B cell (primary cell): Measurements from ENCODE around the gene PHF23. TPM values are rescaled to one million over a fixed set of nuclear protein-coding genes. Genes with fewer than 3 reads are reported as not detected.

Experiments
- ATAC-seq: fragments of 200-7000 bp; cut with Tn5 transposase; one replicate; pipeline ENCODE4 v1.10.0; 2021; ENCODE audit warnings: low read depth, mild to moderate bottlenecking, moderate number of reproducible peaks, moderate library complexity
- CTCF ChIA-PET: fragments of 350-600 bp; sonication (Branson Sonifier 250); formaldehyde crosslinking; loops from one replicate; lab custom pipeline; 2021; ENCODE audit warnings: antibody characterized with exemption, inconsistent platforms; lab: Charles Lee
- POLR2A ChIA-PET: fragments of 350-600 bp; sonication (Branson Sonifier 250); formaldehyde crosslinking; loops from one replicate; lab custom pipeline; 2021; ENCODE audit warnings: antibody characterized with exemption; lab: Charles Lee
- DNase-seq: peaks from one replicate; pipeline ENCODE4 v3.0.0; 2013
- H2AFZ ChIP-seq: 2 replicates; pipeline ENCODE4 v1.6.1; 2012; ENCODE audit warnings: mild to moderate bottlenecking, low read depth, low read length; ENCODE audit not compliant: insufficient read depth, poor library complexity, severe bottlenecking
- H3K27ac ChIP-seq, 2 donors: 1 replicate in 1 of 2; 2 replicates in 1 of 2; pipeline ENCODE4 v1.5.1; 2012 to 2013; ENCODE audit warnings: low read length in 2 of 2, mild to moderate bottlenecking in 2 of 2, moderate library complexity in 1 of 2
- H3K27me3 ChIP-seq, 4 experiments: fragments of 200-600 bp in 1 of 4; sonication (generic) in 1 of 4; replicated peaks in 1 of 4; 1 replicate in 2 of 4; 2 replicates in 2 of 4; pipeline versions ENCODE4 v1.6.1 to v1.7.0; 2013 to 2016; ENCODE audit warnings: low read length in 3 of 4, mild to moderate bottlenecking in 2 of 4, mixed read lengths in 1 of 4, moderate library complexity in 1 of 4; ENCODE audit not compliant: insufficient read depth in 4 of 4, control insufficient read depth in 3 of 4; ENCODE audit errors: control extremely low read depth in 1 of 4
- H3K36me3 ChIP-seq, 2 experiments: replicated peaks in 1 of 2; 1 replicate in 1 of 2; 2 replicates in 1 of 2; pipeline versions ENCODE4 v1.6.1 to v1.7.1; 2013; ENCODE audit warnings: low read length in 1 of 2; ENCODE audit not compliant: insufficient read depth in 2 of 2, control insufficient read depth in 1 of 2; ENCODE audit errors: control extremely low read depth in 1 of 2, extremely low read depth in 1 of 2
- H3K4me1 ChIP-seq, 2 donors: fragments of 200-600 bp in 1 of 2; sonication (generic) in 1 of 2; 1 replicate in 1 of 2; 2 replicates in 1 of 2; pipeline versions ENCODE4 v1.5.1 to v1.6.1; 2013 to 2017; ENCODE audit warnings: low read length in 2 of 2; ENCODE audit not compliant: control insufficient read depth in 2 of 2, insufficient read depth in 2 of 2
- H3K4me2 ChIP-seq: replicated peaks from 2 replicates; pipeline ENCODE3; 2012; ENCODE audit warnings: mild to moderate bottlenecking, low read depth, low read length; ENCODE audit not compliant: poor library complexity, severe bottlenecking
- H3K4me3 ChIP-seq, 5 experiments: fragments of 200-600 bp in 1 of 5; sonication (generic) in 1 of 5; 1 replicate in 3 of 5; 2 replicates in 2 of 5; pipeline versions ENCODE4 v1.5.1 to v1.7.0; 2011 to 2016; ENCODE audit warnings: low read length in 4 of 5, mild to moderate bottlenecking in 4 of 5, low read depth in 2 of 5, control low read depth in 1 of 5, moderate library complexity in 1 of 5; ENCODE audit not compliant: insufficient read depth in 1 of 5; ENCODE audit errors: control extremely low read depth in 1 of 5, extremely low read depth in 1 of 5
- H3K79me2 ChIP-seq: fragments of 200-600 bp; sonication (generic); one replicate; pipeline ENCODE4 v1.6.0; 2016; ENCODE audit warnings: low read length; ENCODE audit not compliant: control insufficient read depth, insufficient read depth
- H3K9ac ChIP-seq: fragments of 200-600 bp; sonication (generic); 2 replicates; pipeline ENCODE4 v1.6.1; 2017; ENCODE audit warnings: mild to moderate bottlenecking, low read length, moderate library complexity
- H3K9me3 ChIP-seq, 3 donors: one replicate each; pipeline versions ENCODE4 v1.6.1 to v1.7.1; 2013; ENCODE audit warnings: low read length in 2 of 3; ENCODE audit not compliant: control insufficient read depth in 2 of 3, insufficient read depth in 1 of 3; ENCODE audit errors: control extremely low read depth in 1 of 3
- H4K20me1 ChIP-seq: 2 replicates; pipeline ENCODE4 v1.6.0; 2012; ENCODE audit warnings: mild to moderate bottlenecking, low read length; ENCODE audit not compliant: insufficient read depth, control insufficient read depth, poor library complexity, severe bottlenecking
- H3K27ac Mint-ChIP-seq: one replicate; pipeline ENCODE4 v1.8.0; 2021; ENCODE audit warnings: mixed read lengths
- H3K27me3 Mint-ChIP-seq: one replicate; pipeline ENCODE4 v1.8.0; 2021; ENCODE audit warnings: mixed read lengths
- H3K4me1 Mint-ChIP-seq: one replicate; pipeline ENCODE4 v1.8.0; 2021; ENCODE audit warnings: mixed read lengths
- H3K4me3 Mint-ChIP-seq: one replicate; pipeline ENCODE4 v1.8.0; 2021; ENCODE audit warnings: mixed read lengths
- H3K9me3 Mint-ChIP-seq: one replicate; pipeline ENCODE4 v1.8.0; 2022; ENCODE audit warnings: mixed read lengths; ENCODE audit not compliant: insufficient read depth
- CTCF ChIP-seq: fragments of 200-600 bp; IDR thresholded peaks from one replicate; pipeline ENCODE4 v1.8.0; 2022; ENCODE audit warnings: antibody characterized with exemption, mild to moderate bottlenecking
- EZH2 ChIP-seq: IDR thresholded peaks from 2 replicates; pipeline ENCODE4 v1.6.1; 2012; ENCODE audit warnings: borderline replicate concordance, low read depth, mild to moderate bottlenecking, moderate library complexity, low read length; ENCODE audit not compliant: insufficient read depth, poor library complexity, severe bottlenecking
- WGBS: methylation state at CpG from one replicate; pipeline ENCODE4 v1.1.5; 2013; ENCODE audit warnings: missing lambda C conversion rate; ENCODE audit not compliant: insufficient coverage; 5-methylcytosine and 5-hydroxymethylcytosine counted together
- intact Hi-C: fragments of 100-400 bp; cut with micrococcal nuclease; formaldehyde crosslinking; loops from one replicate; pipeline ENCODE4 v1.10.0; 2022
- polyA plus RNA-seq: library from polyadenylated mRNA; depleted of rRNA; stranded (reverse); fragments of >200 nt; gene quantifications from 2 replicates; pipeline ENCODE4 v1.2.3, GENCODE V29; 2012
- total RNA-seq, 2 donors: library from RNA; stranded (reverse); fragments of 120-200 nt in 1 of 2; gene quantifications; 1 replicate in 1 of 2; 2 replicates in 1 of 2; pipeline versions ENCODE4 v1.2.3 to v1.2.4, GENCODE V29; 2013 to 2022

Gene PHF23
- total and polyA plus RNA-seq, 2 donors (not counting 1 experiment from before 2014, with no cell fraction given), result 17.6 to 42.3 TPM

- H3K36me3 ChIP-seq, result peaks cover 0 to 51% of the 10 kb centered on the region in 2 experiments
- H3K79me2 ChIP-seq, result peaks cover 7% of the 10 kb centered on the region
- no peak overlapping the region for H3K4me2 ChIP-seq
- intact Hi-C loops, result no loop called here
- ChIA-PET POLR2A (no interaction called here), CTCF (no interaction called here)
- 98% methylated on average over 7 of the region's 7 CpGs for WGBS
- no peak overlapping the region for H3K4me3 Mint-ChIP-seq
- no peaks in the 10 kb centered on the region for H3K27me3 Mint-ChIP-seq
- ATAC-seq (no peak), DNase-seq (no peak)
- H3K4me1 ChIP-seq, result peaks cover 14 to 28% of the 10 kb centered on the region in 2 donors
- H4K20me1 ChIP-seq, result no peaks in the 10 kb centered on the region
- no peak overlapping the region for H3K27ac ChIP-seq
- no peaks in the 10 kb centered on the region for H3K9me3 Mint-ChIP-seq
- no peak overlapping the region for H3K4me3 ChIP-seq
- peak overlapping the region; percentile 20 for H3K27ac Mint-ChIP-seq
- peaks cover 30% of the 10 kb centered on the region for H3K4me1 Mint-ChIP-seq
- H2AFZ ChIP-seq, result no peak overlapping the region
- no peaks in the 10 kb centered on the region for H3K9me3 ChIP-seq
- TF ChIP-seq EZH2 (no peak), CTCF (no peak)
- no peaks in the 10 kb centered on the region for H3K27me3 ChIP-seq
- no peak overlapping the region for H3K9ac ChIP-seq
Observed at GRCh38 chr17:7222972-7223292, 16.3 kb downstream of the PHF23 start.

- peaks cover 0 to 45% of the 10 kb centered on the region in 2 experiments for H3K36me3 ChIP-seq
- Mint-ChIP-seq H3K27me3 (no peaks in the 10 kb centered on the region), H3K9me3 (no peaks in the 10 kb centered on the region), H3K4me3 (no peak overlapping the region), H3K4me1 (peaks cover 34% of the 10 kb centered on the region), H3K27ac (peak overlapping the region; percentile 32)
- DNase-seq (no peak), ATAC-seq (no peak)
- intact Hi-C loops, result no loop called here
- whole genome bisulfite sequencing, result 96% methylated on average over 12 of the region's 15 CpGs
- no peak overlapping the region for H3K4me3 ChIP-seq
- H3K27ac ChIP-seq, result no peak overlapping the region
- no peak for TF ChIP-seq EZH2
- TF ChIP-seq CTCF, result no peak
- H3K9me3 ChIP-seq, result no peaks in the 10 kb centered on the region
- peaks cover 7% of the 10 kb centered on the region for H3K79me2 ChIP-seq
- H3K9ac ChIP-seq, result no peak overlapping the region
- no peaks in the 10 kb centered on the region for H3K27me3 ChIP-seq
- H2AFZ ChIP-seq, result no peak overlapping the region
- H4K20me1 ChIP-seq, result no peaks in the 10 kb centered on the region
- CTCF ChIA-PET, result interaction anchor here (2.9 to 3.1 kb wide), 2 partner anchors 12 to 176 kb away, joined by 15 to 16 read pairs; partner anchors contain the start of gene DVL2
- H3K4me2 ChIP-seq, result no peak overlapping the region
- peaks cover 18 to 33% of the 10 kb centered on the region in 2 donors for H3K4me1 ChIP-seq
- POLR2A ChIA-PET, result interaction anchor here (9.1 kb wide), 1 partner anchor 15 kb away, joined by 157 read pairs; the partner anchor contains the start of genes DVL2, GABARAP and PHF23
Observed at GRCh38 chr17:7222093-7222971, 16.9 kb downstream of the PHF23 start.
